ENCODE measurements around the gene ANGEL2.

- TF ChIP-seq CTCF (IDR thresholded peaks at IDR 0.05) = no peak
- TF ChIP-seq POLR2A (IDR thresholded peaks at IDR 0.05) = no peak
Observed at GRCh38 chr1:212944229-212944901, 71.3 kb downstream of the ANGEL2 start.

Measured in adrenal gland (tissue), 5 donors.